ENCODE measurements around the gene TSPAN17.
A peak's percentile ranks its signal among the peaks of the same experiment; 100 is the strongest.

The TSPAN17 gene

GRCh38 chr5:176619203-176619568, 28.1 kb upstream of the TSPAN17 start:
- Histone ChIP-seq H2AK5ac (ENCODE audit: low read length) (no peak overlapping the region), H3K4me1 (ENCODE audit: control insufficient read depth in 1 of 2, insufficient read depth in 2 of 2, low read length in 2 of 2) (no peaks in the 10 kb centered on the region), H4K91ac (ENCODE audit: low read depth, low read length) (no peak overlapping the region), H2BK12ac (ENCODE audit: low read length) (no peak overlapping the region), H3K14ac (ENCODE audit: low read length) (no peak overlapping the region), H2AFZ (ENCODE audit: insufficient read depth, low read length, poor library complexity) (no peak overlapping the region), H3K18ac (ENCODE audit: low read length) (no peak overlapping the region), H4K12ac (ENCODE audit: low read depth, low read length) (no peak overlapping the region), H3K9me3 (ENCODE audit: insufficient read depth, low read depth, low read length) (peaks cover 18% of the 10 kb centered on the region), H3K79me1 (ENCODE audit: low read length) (no peaks in the 10 kb centered on the region), H4K8ac (ENCODE audit: low read depth, low read length) (no peak overlapping the region), H3K4ac (ENCODE audit: low read depth, low read length) (no peak overlapping the region), H3K9ac (ENCODE audit: low read length) (no peak overlapping the region), H3K27me3 (ENCODE audit: insufficient read depth, low read length) (peaks cover 30% of the 10 kb centered on the region), H3K4me2 (ENCODE audit: low read length) (peak overlapping the region; percentile 1), H2BK120ac (ENCODE audit: insufficient read depth, low read length, poor library complexity) (no peak overlapping the region), H2BK5ac (ENCODE audit: low read depth, low read length, poor library complexity) (no peak overlapping the region), H3K79me2 (ENCODE audit: control insufficient read depth, insufficient read depth, low read length, poor library complexity) (no peaks in the 10 kb centered on the region), H3K4me3 (ENCODE audit: low read depth, low read length) (no peak overlapping the region), H3K27ac (ENCODE audit: low read depth, low read length) (no peak overlapping the region), H3K36me3 (ENCODE audit: control insufficient read depth in 1 of 2, insufficient read depth in 2 of 2, low read length in 2 of 2) (no peaks in the 10 kb centered on the region), H3K23ac (ENCODE audit: low read length) (no peak overlapping the region)
- WGBS (ENCODE audit: extremely low coverage, insufficient coverage, insufficient read length), result no CpG with 5 or more reads among the region's 31 CpGs
- no peak for DNase-seq

GRCh38 chr5:176619569-176620332, 27.5 kb upstream of the TSPAN17 start:
- no peak overlapping the region for H2AFZ ChIP-seq (ENCODE audit: insufficient read depth, low read length, poor library complexity)
- no peaks in the 10 kb centered on the region for H3K79me1 ChIP-seq (ENCODE audit: low read length)
- H3K23ac ChIP-seq (ENCODE audit: low read length), result no peak overlapping the region
- WGBS (ENCODE audit: extremely low coverage, insufficient coverage, insufficient read length), result no CpG with 5 or more reads among the region's 59 CpGs
- H2BK120ac ChIP-seq (ENCODE audit: insufficient read depth, low read length, poor library complexity), result no peak overlapping the region
- no peak overlapping the region for H4K91ac ChIP-seq (ENCODE audit: low read depth, low read length)
- no peak overlapping the region for H3K18ac ChIP-seq (ENCODE audit: low read length)
- no peaks in the 10 kb centered on the region for H3K4me1 ChIP-seq (ENCODE audit: control insufficient read depth in 1 of 2, insufficient read depth in 2 of 2, low read length in 2 of 2)
- no peak overlapping the region for H2BK5ac ChIP-seq (ENCODE audit: low read depth, low read length, poor library complexity)
- H3K4ac ChIP-seq (ENCODE audit: low read depth, low read length), result no peak overlapping the region
- H3K9ac ChIP-seq (ENCODE audit: low read length), result no peak overlapping the region
- H3K79me2 ChIP-seq (ENCODE audit: control insufficient read depth, insufficient read depth, low read length, poor library complexity), result no peaks in the 10 kb centered on the region
- H2BK12ac ChIP-seq (ENCODE audit: low read length), result no peak overlapping the region
- H2AK5ac ChIP-seq (ENCODE audit: low read length), result no peak overlapping the region
- no peak overlapping the region for H4K8ac ChIP-seq (ENCODE audit: low read depth, low read length)
- no peak overlapping the region for H3K4me3 ChIP-seq (ENCODE audit: low read depth, low read length)
- no peak overlapping the region for H3K14ac ChIP-seq (ENCODE audit: low read length)
- H4K12ac ChIP-seq (ENCODE audit: low read depth, low read length), result no peak overlapping the region
- peak overlapping the region; percentile 1 for H3K4me2 ChIP-seq (ENCODE audit: low read length)
- H3K9me3 ChIP-seq (ENCODE audit: insufficient read depth, low read depth, low read length), result peaks cover 18% of the 10 kb centered on the region
- peaks cover 30% of the 10 kb centered on the region for H3K27me3 ChIP-seq (ENCODE audit: insufficient read depth, low read length)
- H3K27ac ChIP-seq (ENCODE audit: low read depth, low read length), result no peak overlapping the region
- no peak for DNase-seq
- no peaks in the 10 kb centered on the region for H3K36me3 ChIP-seq (ENCODE audit: control insufficient read depth in 1 of 2, insufficient read depth in 2 of 2, low read length in 2 of 2)

GRCh38 chr5:176620333-176620981, 26.8 kb upstream of the TSPAN17 start:
- Histone ChIP-seq H4K8ac (ENCODE audit: low read depth, low read length) (no peak overlapping the region), H2BK120ac (ENCODE audit: insufficient read depth, low read length, poor library complexity) (no peak overlapping the region), H3K14ac (ENCODE audit: low read length) (no peak overlapping the region), H3K27me3 (ENCODE audit: insufficient read depth, low read length) (peaks cover 30% of the 10 kb centered on the region), H3K18ac (ENCODE audit: low read length) (no peak overlapping the region), H3K9me3 (ENCODE audit: insufficient read depth, low read depth, low read length) (peaks cover 18% of the 10 kb centered on the region), H2AFZ (ENCODE audit: insufficient read depth, low read length, poor library complexity) (no peak overlapping the region), H4K12ac (ENCODE audit: low read depth, low read length) (no peak overlapping the region), H3K4me3 (ENCODE audit: low read depth, low read length) (no peak overlapping the region), H2AK5ac (ENCODE audit: low read length) (no peak overlapping the region), H3K79me1 (ENCODE audit: low read length) (no peaks in the 10 kb centered on the region), H4K91ac (ENCODE audit: low read depth, low read length) (no peak overlapping the region), H3K27ac (ENCODE audit: low read depth, low read length) (no peak overlapping the region), H3K79me2 (ENCODE audit: control insufficient read depth, insufficient read depth, low read length, poor library complexity) (no peaks in the 10 kb centered on the region), H3K4me2 (ENCODE audit: low read length) (peak overlapping the region; percentile 22), H3K9ac (ENCODE audit: low read length) (no peak overlapping the region), H3K4me1 (ENCODE audit: control insufficient read depth in 1 of 2, insufficient read depth in 2 of 2, low read length in 2 of 2) (no peaks in the 10 kb centered on the region), H3K36me3 (ENCODE audit: control insufficient read depth in 1 of 2, insufficient read depth in 2 of 2, low read length in 2 of 2) (no peaks in the 10 kb centered on the region), H2BK12ac (ENCODE audit: low read length) (no peak overlapping the region), H3K4ac (ENCODE audit: low read depth, low read length) (no peak overlapping the region), H2BK5ac (ENCODE audit: low read depth, low read length, poor library complexity) (no peak overlapping the region), H3K23ac (ENCODE audit: low read length) (no peak overlapping the region)
- no CpG with 5 or more reads among the region's 32 CpGs for WGBS (ENCODE audit: extremely low coverage, insufficient coverage, insufficient read length)
- peak in 1 of 2 donors; percentile 4 for DNase-seq

GRCh38 chr5:176621661-176622079, 25.6 kb upstream of the TSPAN17 start:
- Histone ChIP-seq H3K4me3 (ENCODE audit: low read depth, low read length) (peak overlapping the region; percentile 42), H4K91ac (ENCODE audit: low read depth, low read length) (no peak overlapping the region), H3K14ac (ENCODE audit: low read length) (no peak overlapping the region), H4K8ac (ENCODE audit: low read depth, low read length) (no peak overlapping the region), H3K23ac (ENCODE audit: low read length) (no peak overlapping the region), H3K9ac (ENCODE audit: low read length) (no peak overlapping the region), H3K18ac (ENCODE audit: low read length) (no peak overlapping the region), H3K4me2 (ENCODE audit: low read length) (no peak overlapping the region), H2BK12ac (ENCODE audit: low read length) (no peak overlapping the region), H3K9me3 (ENCODE audit: insufficient read depth, low read depth, low read length) (peaks cover 18% of the 10 kb centered on the region), H3K79me2 (ENCODE audit: control insufficient read depth, insufficient read depth, low read length, poor library complexity) (no peaks in the 10 kb centered on the region), H2BK120ac (ENCODE audit: insufficient read depth, low read length, poor library complexity) (no peak overlapping the region), H2BK5ac (ENCODE audit: low read depth, low read length, poor library complexity) (no peak overlapping the region), H3K27ac (ENCODE audit: low read depth, low read length) (no peak overlapping the region), H3K36me3 (ENCODE audit: control insufficient read depth in 1 of 2, insufficient read depth in 2 of 2, low read length in 2 of 2) (no peaks in the 10 kb centered on the region), H3K27me3 (ENCODE audit: insufficient read depth, low read length) (peaks cover 30% of the 10 kb centered on the region), H4K12ac (ENCODE audit: low read depth, low read length) (no peak overlapping the region), H2AFZ (ENCODE audit: insufficient read depth, low read length, poor library complexity) (no peak overlapping the region), H3K4me1 (ENCODE audit: control insufficient read depth in 1 of 2, insufficient read depth in 2 of 2, low read length in 2 of 2) (no peaks in the 10 kb centered on the region), H2AK5ac (ENCODE audit: low read length) (no peak overlapping the region), H3K4ac (ENCODE audit: low read depth, low read length) (no peak overlapping the region), H3K79me1 (ENCODE audit: low read length) (no peaks in the 10 kb centered on the region)
- peak; percentile 32 to 42 for DNase-seq
- WGBS (ENCODE audit: extremely low coverage, insufficient coverage, insufficient read length), result no CpG with 5 or more reads among the region's 13 CpGs

Data from trophoblast cell (in vitro differentiated cells and primary cell).